GM18870 (cell line): ENCODE data around the gene FAM217B.

Experiments
- ATAC-seq: cut with Tn5 transposase; IDR thresholded peaks from one replicate; pipeline ENCODE4 v1.9.1; 2021; ENCODE audit warnings: moderate library complexity; ENCODE audit not compliant: unreplicated experiment

The FAM217B gene

GRCh38 chr20:59972037-59972801, 32.0 kb downstream of the FAM217B start:
- ATAC-seq = no peak

- no peak for ATAC-seq
Measured at GRCh38 chr20:59976156-59976782, 36.1 kb downstream of the FAM217B start.

- ATAC-seq = no peak
Measured at GRCh38 chr20:59977086-59977485, 36.9 kb downstream of the FAM217B start.

GRCh38 chr20:59983076-59983475, 42.9 kb downstream of the FAM217B start:
- no peak for ATAC-seq

- no peak for ATAC-seq
Measured at GRCh38 chr20:59984541-59984940, 44.4 kb downstream of the FAM217B start.

- ATAC-seq = no peak
Measured at GRCh38 chr20:59985164-59985563, 45.0 kb downstream of the FAM217B start.

GRCh38 chr20:59985864-59986263, 45.7 kb downstream of the FAM217B start:
- no peak for ATAC-seq

- no peak for ATAC-seq
Measured at GRCh38 chr20:59987135-59987534, 46.9 kb downstream of the FAM217B start.

GRCh38 chr20:59988141-59988540, 48.0 kb downstream of the FAM217B start:
- ATAC-seq = no peak

- ATAC-seq = no peak
Measured at GRCh38 chr20:59992526-59993084, 52.4 kb downstream of the FAM217B start.

GRCh38 chr20:59993736-59994430, 53.7 kb downstream of the FAM217B start:
- ATAC-seq = no peak

- no peak for ATAC-seq
Measured at GRCh38 chr20:59994697-59995122, 54.5 kb downstream of the FAM217B start.

GRCh38 chr20:59996108-59996507, 55.9 kb downstream of the FAM217B start:
- no peak for ATAC-seq

GRCh38 chr20:59997896-59998295, 57.7 kb downstream of the FAM217B start:
- ATAC-seq = no peak
